GM21390 (cell line): Measurements from ENCODE around the gene PABPN1L.

ENCODE experiments used
- ATAC-seq: cut with Tn5 transposase; IDR thresholded peaks from one replicate; pipeline ENCODE4 v1.9.1; 2021; ENCODE audit not compliant: unreplicated experiment

The PABPN1L gene

GRCh38 chr16:88870608-88871348 is 4.3 kb upstream of the PABPN1L start:
- ATAC-seq = no peak

DNA sequence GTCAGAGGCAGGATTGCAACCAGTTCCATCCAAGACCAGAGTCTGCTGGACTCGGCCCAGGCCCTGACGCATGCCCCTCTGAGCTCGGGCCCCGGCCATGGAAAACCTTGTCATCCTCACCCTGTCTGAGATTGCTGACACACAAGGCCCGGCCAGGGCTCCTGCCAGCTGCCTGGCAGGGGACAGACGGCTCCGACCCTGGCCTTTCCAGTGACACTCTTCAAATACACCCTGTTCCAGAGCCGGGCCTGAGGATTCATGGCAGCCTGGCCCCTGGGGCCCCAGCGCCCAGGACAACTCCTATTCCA is 3.2 kb upstream of the PABPN1L start:
- no peak for ATAC-seq

- ATAC-seq = no peak
Observed at GRCh38 chr16:88868974-88869672, 2.7 kb upstream of the PABPN1L start.

DNA sequence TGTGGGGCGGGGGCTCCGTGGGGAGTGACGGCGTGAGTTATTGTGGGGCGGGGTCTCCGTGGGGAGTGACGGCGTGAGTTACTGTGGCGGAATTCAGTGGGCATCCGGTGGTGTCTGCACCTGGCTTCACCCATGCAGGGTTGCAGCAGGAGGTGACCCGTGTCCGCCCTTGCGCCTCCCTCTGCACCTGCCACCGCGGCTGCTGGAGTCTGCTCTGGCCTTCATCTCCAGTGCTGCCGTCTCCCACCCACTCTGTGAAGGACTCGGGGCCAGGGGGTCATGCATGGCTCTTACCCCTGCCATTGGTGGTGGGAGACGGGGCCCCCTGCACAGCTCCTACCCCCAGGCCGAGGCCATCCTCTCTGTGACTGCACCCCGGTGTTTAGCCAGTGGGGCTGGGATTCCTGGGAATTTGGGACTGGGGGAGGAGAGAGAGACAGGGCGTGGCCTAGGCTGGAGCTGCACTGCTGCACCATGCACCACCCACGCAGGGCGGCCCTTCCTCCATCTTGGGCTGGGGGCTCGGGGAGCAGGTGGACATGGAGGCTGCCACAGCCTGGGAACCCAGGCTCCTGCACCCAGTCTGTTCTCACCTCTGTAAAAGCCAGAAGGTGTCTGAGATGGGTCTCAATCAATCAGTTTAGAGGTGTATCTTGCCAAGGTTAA is 1.3 kb upstream of the PABPN1L start:
- no peak for ATAC-seq

GRCh38 chr16:88865742-88866141 is 718 bp downstream of the PABPN1L start:
- no peak for ATAC-seq

DNA sequence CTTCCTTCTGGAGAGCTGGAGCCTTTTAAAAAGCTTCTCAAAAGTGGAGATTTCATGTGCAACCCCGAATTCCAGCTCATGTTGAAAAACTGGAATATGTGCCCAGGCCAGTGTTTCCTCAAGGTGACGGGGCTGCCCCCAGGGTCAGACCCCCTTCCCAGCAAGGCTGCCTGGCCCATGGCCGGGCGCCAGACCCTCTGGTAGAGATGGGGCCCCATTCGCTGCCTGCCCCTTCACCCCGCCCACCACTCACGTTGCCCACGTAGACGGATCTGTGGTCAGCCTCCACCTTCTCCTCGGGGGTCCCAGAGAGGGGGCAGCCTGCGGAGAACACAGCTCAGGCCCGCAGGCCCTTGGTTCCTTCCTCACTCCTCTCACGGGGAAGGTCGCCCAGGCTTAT is 1.1 kb downstream of the PABPN1L start:
- no peak for ATAC-seq

DNA sequence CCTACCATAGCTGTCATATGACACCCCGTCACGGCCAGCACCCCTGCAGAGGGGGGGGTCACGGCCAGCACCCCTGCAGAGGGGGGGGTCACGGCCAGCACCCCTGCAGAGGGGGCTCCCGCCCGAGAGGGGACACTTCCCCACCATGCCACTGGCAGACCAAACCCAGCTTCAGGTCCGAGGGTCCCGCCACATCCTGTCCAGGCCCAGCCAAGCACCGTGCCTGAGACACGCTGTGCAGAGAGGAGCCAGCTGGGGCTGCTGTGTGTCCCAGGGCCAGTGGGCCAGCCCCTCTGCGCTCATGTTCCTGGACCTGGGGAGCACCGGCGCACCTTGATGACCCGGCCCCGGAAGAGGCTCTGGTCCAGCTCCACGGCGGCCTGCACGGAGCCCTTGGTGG is 1.9 kb downstream of the PABPN1L start:
- no peak for ATAC-seq

GRCh38 chr16:88864099-88864498 is 2.4 kb downstream of the PABPN1L start:
- ATAC-seq = no peak

- no peak for ATAC-seq
Observed at GRCh38 chr16:88863426-88863825, 3.0 kb downstream of the PABPN1L start.

DNA sequence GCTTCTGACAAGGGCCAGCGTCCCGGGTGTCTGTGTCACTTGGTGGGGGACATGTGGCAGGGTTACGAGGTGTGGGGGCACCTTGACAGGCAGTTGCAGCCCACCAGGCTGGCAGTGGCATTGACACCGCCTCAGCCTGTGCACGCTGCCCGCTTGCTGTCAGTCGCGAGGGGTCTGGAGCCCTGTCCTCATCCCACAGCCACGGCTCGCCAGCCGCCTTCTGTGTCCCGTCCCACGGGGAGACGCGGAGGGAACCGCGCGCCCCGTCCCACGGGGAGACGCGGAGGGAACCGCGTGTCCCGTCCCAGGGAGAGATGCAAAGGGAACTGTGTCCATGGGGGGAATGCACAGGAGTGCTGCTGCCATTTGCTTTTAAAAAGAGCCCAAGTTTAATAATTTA is 3.5 kb downstream of the PABPN1L start:
- ATAC-seq = no peak

GRCh38 chr16:88861359-88861758 is 5.1 kb downstream of the PABPN1L start:
- ATAC-seq = no peak

GRCh38 chr16:88859381-88860091 is 6.9 kb downstream of the PABPN1L start:
- no peak for ATAC-seq

- peak; percentile 44 for ATAC-seq
Observed at GRCh38 chr16:88857728-88858339, 8.6 kb downstream of the PABPN1L start.

GRCh38 chr16:88856828-88857727 is 9.4 kb downstream of the PABPN1L start, which contains the start of the genes GALNS and TRAPPC2L:
TSS of gene GALNS (minus strand) at chr16:88856947. CDS start at chr16:88856877, 70 bp downstream.
TSS of gene TRAPPC2L (plus strand) at chr16:88857127. CDS start at chr16:88857151, 24 bp downstream.
- ATAC-seq = peak; percentile 59

- no peak for ATAC-seq
Observed at GRCh38 chr16:88856122-88856827, 10.2 kb downstream of the PABPN1L start.

DNA sequence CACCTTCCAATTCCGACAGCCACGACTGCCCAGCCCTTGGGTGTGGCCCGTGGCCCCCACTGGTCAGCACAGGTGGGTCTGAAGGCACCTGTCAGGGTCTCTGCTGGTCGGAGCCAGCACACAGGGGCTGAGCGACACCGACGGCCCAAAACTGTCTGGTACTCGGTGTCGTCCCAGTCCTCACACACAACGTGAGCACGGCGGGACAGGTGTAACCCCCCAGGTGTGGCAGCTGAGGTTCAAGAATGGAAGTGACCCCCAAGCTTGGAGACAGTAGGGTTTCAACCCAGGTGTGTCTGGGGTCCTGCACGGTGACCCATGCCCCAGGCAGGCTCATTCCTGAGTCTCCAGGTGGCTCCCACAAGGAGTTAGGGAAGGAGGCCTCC is 10.7 kb downstream of the PABPN1L start:
- ATAC-seq = no peak

DNA sequence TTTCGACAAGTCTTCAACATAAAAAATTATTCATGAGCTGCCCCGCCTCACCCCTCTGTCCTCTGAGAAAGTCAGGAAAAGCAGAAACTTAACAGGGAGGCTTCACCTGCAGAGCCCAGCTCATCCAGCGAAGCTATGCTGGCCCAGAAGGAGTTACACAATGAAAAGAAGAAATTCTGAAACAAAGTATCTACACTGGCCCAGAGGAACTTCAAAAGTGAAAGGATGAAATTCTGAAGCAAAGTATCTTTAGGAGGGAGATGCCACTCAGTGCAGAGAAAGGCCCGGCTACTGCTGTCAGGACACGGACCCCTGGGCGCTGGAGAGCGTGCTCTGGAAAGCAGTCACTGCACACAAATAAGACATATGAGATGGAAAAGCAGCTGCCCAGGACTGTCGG is 11.3 kb downstream of the PABPN1L start:
- no peak for ATAC-seq

DNA sequence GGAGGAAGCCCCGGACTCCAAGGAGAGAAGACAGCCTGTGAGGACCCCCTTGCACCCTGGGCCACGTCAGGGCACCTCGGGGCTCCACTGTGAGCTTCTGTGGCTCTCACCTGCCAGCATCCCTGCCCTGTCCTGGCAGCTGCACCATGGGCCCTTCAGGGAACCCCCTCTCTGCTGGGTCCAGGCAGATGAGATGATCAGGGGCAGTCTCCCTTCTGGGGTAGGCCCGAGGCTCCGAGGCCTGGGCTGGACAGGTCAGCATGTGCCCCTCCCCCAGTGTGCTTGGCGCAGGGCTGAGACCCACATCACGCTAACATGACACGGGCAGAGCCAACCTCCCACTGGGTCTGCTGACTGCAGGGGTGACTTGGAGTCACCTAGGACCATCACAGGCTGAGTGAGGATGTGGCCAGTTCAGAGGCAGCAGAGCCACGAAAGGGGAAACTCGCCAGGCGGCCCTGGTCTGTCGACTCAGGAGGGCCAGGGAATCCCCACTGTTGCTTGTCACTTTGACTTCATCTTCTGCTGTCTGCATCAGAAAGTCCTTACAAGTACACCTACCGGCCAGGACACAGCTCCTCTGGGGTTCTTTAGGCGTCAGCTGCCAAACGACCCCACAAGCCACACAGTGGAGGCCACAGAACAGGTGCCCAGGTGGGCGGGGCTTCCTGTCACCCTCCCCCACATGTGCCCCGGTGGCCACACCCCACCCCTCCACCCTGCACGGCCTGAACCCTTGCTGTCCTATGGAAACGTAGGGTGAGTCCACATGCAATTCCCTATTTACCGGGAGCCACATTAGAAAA is 12.0 kb downstream of the PABPN1L start:
- no peak for ATAC-seq
